Panc1 (cell line): ENCODE measurements around the gene SUPT5H. TPM values are rescaled to one million over a fixed set of nuclear protein-coding genes. Genes with fewer than 3 reads are reported as not detected.
A peak's percentile ranks its signal among the peaks of the same experiment; 100 is the strongest.

Experiments
- ATAC-seq: fragments of 200-7000 bp; cut with Tn5 transposase; 2 replicates; pipeline ENCODE4 v1.9.1; 2020; ENCODE audit warnings: mild to moderate bottlenecking, moderate library complexity
- BruUV-seq: library from RNA; stranded (reverse); fragments of 400-500 nt; replicated peaks from 2 replicates; lab custom pipeline; 2021; lab: Mats Ljungman, UMichigan
- CTCF ChIA-PET: fragments of 300-600 bp; sonication (Branson Sonifier 250); formaldehyde crosslinking; loops from one replicate; lab custom pipeline; 2022; ENCODE audit warnings: antibody characterized with exemption; lab: Charles Lee
- POLR2A ChIA-PET: fragments of 300-600 bp; sonication (Branson Sonifier 250); formaldehyde crosslinking; loops from one replicate; lab custom pipeline; 2022; ENCODE audit warnings: antibody characterized with exemption; lab: Charles Lee
- DNase-seq: peaks from one replicate; pipeline ENCODE4 v3.0.0-alpha.2; 2010; ENCODE audit warnings: low read depth, low spot score
- H3K27ac ChIP-seq: 2 replicates; pipeline ENCODE4 v1.5.1; 2011; ENCODE audit warnings: mild to moderate bottlenecking, low read length, inconsistent platforms
- H3K27me3 ChIP-seq: fragments of 200-500 bp; sonication (Bioruptor generic); 2 replicates; pipeline ENCODE4 v1.6.0; 2014; ENCODE audit warnings: low read length, inconsistent platforms; ENCODE audit not compliant: control insufficient read depth, insufficient read depth
- H3K36me3 ChIP-seq: fragments of 200-500 bp; sonication (Bioruptor generic); 2 replicates; pipeline ENCODE4 v1.5.1; 2014; ENCODE audit warnings: inconsistent platforms, mild to moderate bottlenecking, low read length, moderate library complexity; ENCODE audit not compliant: control insufficient read depth, insufficient read depth
- H3K4me1 ChIP-seq: 2 replicates; pipeline ENCODE4 v1.5.1; 2011; ENCODE audit warnings: inconsistent platforms, mild to moderate bottlenecking, low read length, moderate library complexity; ENCODE audit not compliant: control insufficient read depth, insufficient read depth
- H3K4me3 ChIP-seq, 2 experiments: 2 replicates each; pipeline ENCODE4 v1.5.1; 2011 to 2012; ENCODE audit warnings: low read depth in 2 of 2, low read length in 2 of 2, mild to moderate bottlenecking in 2 of 2, inconsistent platforms in 1 of 2, moderate library complexity in 1 of 2
- H3K9me3 ChIP-seq: fragments of 200-500 bp; sonication (Bioruptor generic); 2 replicates; pipeline ENCODE4 v1.5.1; 2014; ENCODE audit warnings: low read depth, mild to moderate bottlenecking, inconsistent platforms, low read length, moderate library complexity; ENCODE audit not compliant: control insufficient read depth, insufficient read depth
- CTCF ChIP-seq: fragments of 450-650 bp; IDR thresholded peaks from 2 replicates; pipeline ENCODE4 v1.5.1; 2017; ENCODE audit warnings: mild to moderate bottlenecking
- POLR2AphosphoS5 ChIP-seq: IDR thresholded peaks from 2 replicates; pipeline ENCODE4 v1.6.1; 2012; ENCODE audit warnings: mild to moderate bottlenecking, low read depth, low read length, moderate library complexity
- REST ChIP-seq, 2 experiments: IDR thresholded peaks; 2 replicates each; pipeline ENCODE4 v1.6.1; 2011 to 2012; ENCODE audit warnings: low read depth in 2 of 2, control low read depth in 1 of 2, low read length in 1 of 2, mild to moderate bottlenecking in 1 of 2, moderate library complexity in 1 of 2; ENCODE audit not compliant: insufficient read depth in 1 of 2
- SIN3A ChIP-seq: IDR thresholded peaks from 2 replicates; pipeline ENCODE4 v1.6.1; 2012; ENCODE audit warnings: low read depth, mild to moderate bottlenecking, low read length, moderate library complexity, borderline replicate concordance; ENCODE audit not compliant: insufficient read depth
- TCF7L2 ChIP-seq: IDR thresholded peaks from 2 replicates; pipeline ENCODE4 v1.6.1; 2011; ENCODE audit warnings: mild to moderate bottlenecking, low read depth, low read length, inconsistent platforms
- in situ Hi-C: cut with HindIII; loops from 2 replicates; pipeline ENCODE4 v1.10.0; 2016; ENCODE audit warnings: low sequenced_read_pairs, low pct_unique_long_range_greater_than_20kb
- intact Hi-C: fragments of 100-400 bp; cut with micrococcal nuclease; formaldehyde crosslinking; loops from one replicate; pipeline ENCODE4 v1.10.0; 2022; ENCODE audit not compliant: unreplicated experiment
- total RNA-seq: library from RNA; stranded (reverse); gene quantifications from one replicate; pipeline ENCODE4 v1.2.1, GENCODE V29; 2021; ENCODE audit not compliant: unreplicated experiment

The SUPT5H gene
- total RNA-seq, 1 experiment from 2014 or later: 1,614 TPM

GRCh38 chr19:39481676-39482075 lies 36.3 kb downstream of the SUPT5H start:
- Histone ChIP-seq H3K27ac (peak overlapping the region; percentile 86), H3K27me3 (no peaks in the 10 kb centered on the region), H3K36me3 (peaks cover 40% of the 10 kb centered on the region), H3K9me3 (no peaks in the 10 kb centered on the region), H3K4me1 (peaks cover 23% of the 10 kb centered on the region), H3K4me3 (peak overlapping the region; percentile 39 to 55)
- no TSS peak for BruUV-seq
- ATAC-seq: no peak
- no peak for TF ChIP-seq TCF7L2
- no peak for TF ChIP-seq CTCF
- TF ChIP-seq SIN3A: no peak
- no peak for TF ChIP-seq REST (IDR thresholded peaks at IDR 0.05; ENCODE audit: insufficient read depth in 1 of 2, low read depth in 2 of 2, low read length in 1 of 2)
- TF ChIP-seq POLR2AphosphoS5: no peak
- in situ Hi-C loops (no loop called here), intact Hi-C loops (loop anchor here (2.0 kb wide), 1 partner anchor 25 kb away; no protein-coding TSS in a partner anchor)
- ChIA-PET POLR2A (interaction anchor here (0.5 to 2.3 kb wide), 13 partner anchors 10 to 772 kb away, joined by 3 to 20 read pairs (median 4); partner anchors contain the start of genes DLL3 and RPS16), CTCF (interaction anchor here (0.6 to 2.1 kb wide), 10 partner anchors 10 to 739 kb away, joined by 3 to 20 read pairs (median 6); partner anchors contain the start of genes DLL3 and EID2)
- no peak for DNase-seq

- H3K9me3 ChIP-seq: no peaks in the 10 kb centered on the region
- H3K4me1 ChIP-seq: peaks cover 23% of the 10 kb centered on the region
- no peak for TF ChIP-seq TCF7L2
- TF ChIP-seq POLR2AphosphoS5: no peak
- no peak for TF ChIP-seq SIN3A
- no peak for TF ChIP-seq REST (IDR thresholded peaks at IDR 0.05; ENCODE audit: insufficient read depth in 1 of 2, low read depth in 2 of 2, low read length in 1 of 2)
- TF ChIP-seq CTCF: no peak
- CTCF ChIA-PET: interaction anchor here (0.6 to 1.0 kb wide), 4 partner anchors 8 to 136 kb away, joined by 3 to 17 read pairs (median 6); no protein-coding TSS in a partner anchor
- ATAC-seq: no peak
- no peaks in the 10 kb centered on the region for H3K27me3 ChIP-seq
- intact Hi-C loops (no loop called here), in situ Hi-C loops (no loop called here)
- H3K4me3 ChIP-seq: no peak overlapping the region
- no peak for DNase-seq
- H3K36me3 ChIP-seq: peaks cover 47% of the 10 kb centered on the region
- H3K27ac ChIP-seq: no peak overlapping the region
- BruUV-seq: no TSS peak
- POLR2A ChIA-PET: interaction anchor here (0.6 to 0.9 kb wide), 7 partner anchors 15 to 607 kb away, joined by 3 to 12 read pairs (median 7); no protein-coding TSS in a partner anchor
Measured at GRCh38 chr19:39483141-39483540, 37.8 kb downstream of the SUPT5H start.
